Stimulated activated CD4-positive, alpha-beta T cell treated with anti-CD3 and anti-CD28 coated beads, Interleukin-1b, Interleukin-23, amount 100 ng/mL, for 4 hours (primary cell): Measurements from ENCODE around the gene PCDHB16.
"Not testable (repeated sequence)": the region's sequence is repeated elsewhere in the genome, so short reads cannot be mapped to it uniquely, and the experiment has no call there.

Experiments used
- DNase-seq, 2 donors: peaks; one replicate each; pipeline ENCODE4 v3.0.0-alpha.2; 2020; ENCODE audit warnings: low read depth in 2 of 2

PCDHB16 gene

DNA sequence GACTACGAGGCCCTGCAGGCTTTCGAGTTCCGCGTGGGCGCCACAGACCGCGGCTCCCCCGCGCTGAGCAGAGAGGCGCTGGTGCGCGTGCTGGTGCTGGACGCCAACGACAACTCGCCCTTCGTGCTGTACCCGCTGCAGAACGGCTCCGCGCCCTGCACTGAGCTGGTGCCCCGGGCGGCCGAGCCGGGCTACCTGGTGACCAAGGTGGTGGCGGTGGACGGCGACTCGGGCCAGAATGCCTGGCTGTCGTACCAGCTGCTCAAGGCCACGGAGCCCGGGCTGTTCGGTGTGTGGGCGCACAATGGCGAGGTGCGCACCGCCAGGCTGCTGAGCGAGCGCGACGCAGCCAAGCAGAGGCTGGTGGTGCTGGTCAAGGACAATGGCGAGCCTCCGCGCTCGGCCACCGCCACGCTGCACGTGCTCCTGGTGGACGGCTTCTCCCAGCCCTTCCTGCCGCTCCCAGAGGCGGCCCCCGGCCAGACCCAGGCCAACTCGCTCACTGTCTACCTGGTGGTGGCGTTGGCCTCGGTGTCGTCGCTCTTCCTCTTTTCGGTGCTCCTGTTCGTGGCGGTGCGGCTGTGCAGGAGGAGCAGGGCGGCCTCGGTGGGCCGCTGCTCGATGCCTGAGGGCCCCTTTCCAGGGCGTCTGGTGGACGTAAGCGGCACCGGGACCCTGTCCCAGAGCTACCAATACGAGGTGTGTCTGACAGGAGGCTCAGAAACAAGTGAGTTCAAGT, 2.1 kb downstream of the PCDHB16 start:
- DNase-seq: not testable (repeated sequence)

DNA sequence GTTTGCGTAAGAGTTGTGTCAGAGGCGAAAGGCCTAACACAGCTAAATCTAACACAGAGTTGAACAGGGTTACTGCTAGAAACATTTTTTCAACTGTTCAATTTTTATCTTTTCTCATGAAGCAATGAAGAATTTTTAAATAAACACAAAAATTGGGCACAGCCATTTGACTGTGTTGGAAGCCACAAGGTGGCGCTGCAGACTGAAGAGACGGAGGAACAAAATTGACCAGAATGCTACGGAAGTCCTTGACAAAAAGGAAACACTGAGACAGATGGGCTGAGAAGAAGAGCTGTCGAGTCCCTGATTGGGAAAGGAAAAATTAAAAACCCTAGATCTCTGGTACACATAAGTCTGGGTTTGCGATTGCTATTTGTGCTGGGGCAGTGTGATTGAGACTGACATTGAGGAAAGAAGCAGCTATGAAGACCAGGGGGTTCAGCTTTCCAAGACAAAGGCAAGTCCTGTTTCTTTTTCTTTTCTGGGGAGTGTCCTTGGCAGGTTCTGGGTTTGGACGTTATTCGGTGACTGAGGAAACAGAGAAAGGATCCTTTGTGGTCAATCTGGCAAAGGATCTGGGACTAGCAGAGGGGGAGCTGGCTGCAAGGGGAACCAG, 4.8 kb downstream of the PCDHB16 start, which contains the start of gene PCDHB9:
Gene PCDHB9, plus strand, starts transcription at position 265 of the 616 bp plus-strand sequence. Its CDS starts 158 bp downstream, at position 423.
- peak in 1 of 2 donors; percentile 11 for DNase-seq

DNA sequence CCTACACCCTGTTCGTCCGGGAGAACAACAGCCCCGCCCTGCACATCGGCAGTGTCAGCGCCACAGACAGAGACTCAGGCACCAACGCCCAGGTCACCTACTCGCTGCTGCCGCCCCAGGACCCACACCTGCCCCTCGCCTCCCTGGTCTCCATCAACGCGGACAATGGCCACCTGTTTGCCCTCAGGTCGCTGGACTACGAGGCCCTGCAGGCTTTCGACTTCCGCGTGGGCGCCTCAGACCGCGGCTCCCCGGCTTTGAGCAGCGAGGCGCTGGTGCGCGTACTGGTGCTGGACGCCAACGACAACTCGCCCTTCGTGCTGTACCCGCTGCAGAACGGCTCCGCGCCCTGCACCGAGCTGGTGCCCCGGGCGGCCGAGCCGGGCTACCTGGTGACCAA, 6.5 kb downstream of the PCDHB16 start:
- DNase-seq: not testable (repeated sequence)

DNA sequence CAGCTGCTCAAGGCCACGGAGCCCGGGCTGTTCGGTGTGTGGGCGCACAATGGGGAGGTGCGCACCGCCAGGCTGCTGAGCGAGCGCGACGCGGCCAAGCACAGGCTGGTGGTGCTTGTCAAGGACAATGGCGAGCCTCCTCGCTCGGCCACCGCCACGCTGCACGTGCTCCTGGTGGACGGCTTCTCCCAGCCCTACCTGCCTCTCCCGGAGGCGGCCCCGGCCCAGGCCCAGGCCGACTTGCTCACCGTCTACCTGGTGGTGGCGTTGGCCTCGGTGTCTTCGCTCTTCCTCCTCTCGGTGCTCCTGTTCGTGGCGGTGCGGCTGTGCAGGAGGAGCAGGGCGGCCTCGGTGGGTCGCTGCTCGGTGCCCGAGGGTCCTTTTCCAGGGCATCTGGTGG, 6.9 kb downstream of the PCDHB16 start:
- not testable (repeated sequence) for DNase-seq

DNA sequence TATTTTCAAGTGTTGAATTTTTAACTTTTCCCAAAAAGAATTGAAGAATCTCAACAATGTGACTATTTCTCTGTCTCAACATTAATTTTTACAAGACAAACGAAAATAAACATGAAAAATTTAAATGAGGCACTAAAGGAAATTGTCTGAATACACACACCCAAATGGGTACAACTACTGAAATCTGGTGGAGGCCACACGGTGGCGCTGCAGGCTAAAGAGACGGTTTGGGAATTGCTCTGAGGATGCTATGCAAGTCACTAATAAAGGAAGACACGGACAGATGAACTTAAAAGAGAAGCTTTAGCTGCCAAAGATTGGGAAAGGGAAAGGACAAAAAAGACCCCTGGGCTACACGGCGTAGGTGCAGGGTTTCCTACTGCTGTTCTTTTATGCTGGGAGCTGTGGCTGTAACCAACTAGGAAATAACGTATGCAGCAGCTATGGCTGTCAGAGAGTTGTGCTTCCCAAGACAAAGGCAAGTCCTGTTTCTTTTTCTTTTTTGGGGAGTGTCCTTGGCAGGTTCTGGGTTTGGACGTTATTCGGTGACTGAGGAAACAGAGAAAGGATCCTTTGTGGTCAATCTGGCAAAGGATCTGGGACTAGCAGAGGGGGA, 10.0 kb downstream of the PCDHB16 start, which contains the start of gene PCDHB10:
Gene PCDHB10, plus strand, starts transcription at position 244 of the 616 bp plus-strand sequence. Its CDS starts 200 bp downstream, at position 444.
- DNase-seq: peak in 1 of 2 donors; percentile 12

DNA sequence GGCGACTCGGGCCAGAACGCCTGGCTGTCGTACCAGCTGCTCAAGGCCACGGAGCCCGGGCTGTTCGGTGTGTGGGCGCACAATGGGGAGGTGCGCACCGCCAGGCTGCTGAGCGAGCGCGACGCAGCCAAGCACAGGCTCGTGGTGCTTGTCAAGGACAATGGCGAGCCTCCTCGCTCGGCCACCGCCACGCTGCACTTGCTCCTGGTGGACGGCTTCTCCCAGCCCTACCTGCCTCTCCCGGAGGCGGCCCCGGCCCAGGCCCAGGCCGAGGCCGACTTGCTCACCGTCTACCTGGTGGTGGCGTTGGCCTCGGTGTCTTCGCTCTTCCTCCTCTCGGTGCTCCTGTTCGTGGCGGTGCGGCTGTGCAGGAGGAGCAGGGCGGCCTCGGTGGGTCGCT, 12.1 kb downstream of the PCDHB16 start:
- DNase-seq: not testable (repeated sequence)

DNA sequence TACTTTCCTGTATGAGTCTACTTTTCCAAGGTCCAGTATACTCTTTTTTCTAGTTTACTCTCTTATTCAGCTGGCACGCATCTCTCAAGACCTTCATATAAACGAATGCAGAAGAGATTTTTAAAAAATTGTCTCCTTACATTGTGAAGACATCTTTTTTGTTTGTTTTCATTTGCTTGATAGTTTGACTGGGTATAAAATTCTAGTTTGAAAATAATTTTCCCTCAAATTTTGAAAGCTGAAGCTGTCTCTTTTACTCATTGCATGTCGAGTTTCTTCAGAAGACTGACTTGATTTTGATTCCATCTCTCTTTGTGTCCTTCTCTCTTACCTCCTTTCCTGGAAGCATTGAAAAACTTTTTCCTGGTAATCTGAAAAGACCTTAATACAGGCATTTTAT, 14.2 kb downstream of the PCDHB16 start:
- no peak for DNase-seq

DNA sequence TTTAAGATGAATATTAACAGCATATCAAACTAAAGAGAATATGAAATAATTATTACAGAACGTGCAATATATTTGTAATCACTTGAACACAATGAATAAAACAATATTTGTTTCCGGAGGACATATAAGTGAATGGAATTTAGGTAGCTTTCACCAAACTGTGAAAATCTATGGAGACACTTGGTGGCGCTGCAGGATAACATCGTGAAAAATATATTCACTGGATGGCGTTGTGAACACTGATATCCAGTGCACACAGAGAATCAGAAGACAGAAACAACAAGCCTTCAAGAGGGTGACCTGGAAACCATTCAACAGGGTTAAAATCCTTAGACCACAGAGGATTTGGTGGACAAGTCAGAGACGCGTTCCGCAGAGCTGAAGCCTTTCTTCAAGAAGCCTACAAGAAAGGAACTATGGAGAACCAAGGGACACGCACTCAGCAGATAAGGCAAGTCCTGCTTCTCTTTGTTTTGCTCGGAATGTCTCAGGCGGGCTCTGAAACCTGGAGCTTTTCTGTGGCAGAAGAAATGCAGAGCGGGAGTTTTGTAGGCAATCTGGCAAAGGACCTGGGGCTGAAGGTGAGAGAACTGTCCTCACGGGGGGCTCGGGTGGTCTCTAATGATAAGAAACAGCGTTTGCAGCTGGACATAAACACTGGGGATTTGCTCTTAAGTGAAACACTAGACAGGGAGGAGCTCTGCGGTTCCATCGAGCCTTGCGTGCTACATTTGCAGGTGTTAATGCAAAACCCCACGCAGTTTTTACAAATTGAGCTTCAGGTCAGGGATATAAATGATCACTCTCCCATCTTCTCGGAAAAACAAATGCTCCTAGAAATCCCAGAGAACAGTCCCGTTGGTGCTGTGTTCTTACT, 17.4 kb downstream of the PCDHB16 start, which contains the start of gene PCDHB11:
Gene PCDHB11, plus strand, starts transcription at position 269 of the 877 bp plus-strand sequence. Its CDS starts 148 bp downstream, at position 417.
- DNase-seq: no peak

DNA sequence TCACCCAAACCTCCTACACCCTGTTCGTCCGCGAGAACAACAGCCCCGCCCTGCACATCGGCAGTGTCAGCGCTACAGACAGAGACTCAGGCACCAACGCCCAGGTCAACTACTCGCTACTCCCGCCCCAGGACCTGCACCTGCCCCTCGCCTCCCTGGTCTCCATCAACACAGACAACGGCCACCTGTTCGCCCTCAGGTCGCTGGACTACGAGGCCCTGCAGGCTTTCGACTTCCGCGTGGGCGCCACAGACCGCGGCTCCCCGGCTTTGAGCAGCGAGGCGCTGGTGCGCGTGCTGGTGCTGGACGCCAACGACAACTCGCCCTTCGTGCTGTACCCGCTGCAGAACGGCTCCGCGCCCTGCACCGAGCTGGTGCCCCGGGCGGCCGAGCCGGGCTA, 18.9 kb downstream of the PCDHB16 start:
- not testable (repeated sequence) for DNase-seq

DNA sequence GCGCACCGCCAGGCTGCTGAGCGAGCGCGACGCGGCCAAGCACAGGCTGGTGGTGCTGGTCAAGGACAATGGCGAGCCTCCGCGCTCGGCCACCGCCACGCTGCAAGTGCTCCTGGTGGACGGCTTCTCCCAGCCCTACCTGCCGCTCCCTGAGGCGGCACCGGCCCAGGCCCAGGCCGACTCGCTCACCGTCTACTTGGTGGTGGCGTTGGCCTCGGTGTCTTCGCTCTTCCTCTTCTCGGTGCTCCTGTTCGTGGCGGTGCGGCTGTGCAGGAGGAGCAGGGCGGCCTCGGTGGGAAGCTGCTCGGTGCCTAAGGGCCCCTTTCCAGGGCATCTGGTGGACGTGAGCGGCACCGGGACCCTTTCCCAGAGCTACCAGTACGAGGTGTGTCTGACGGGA, 19.5 kb downstream of the PCDHB16 start:
- not testable (repeated sequence) for DNase-seq

DNA sequence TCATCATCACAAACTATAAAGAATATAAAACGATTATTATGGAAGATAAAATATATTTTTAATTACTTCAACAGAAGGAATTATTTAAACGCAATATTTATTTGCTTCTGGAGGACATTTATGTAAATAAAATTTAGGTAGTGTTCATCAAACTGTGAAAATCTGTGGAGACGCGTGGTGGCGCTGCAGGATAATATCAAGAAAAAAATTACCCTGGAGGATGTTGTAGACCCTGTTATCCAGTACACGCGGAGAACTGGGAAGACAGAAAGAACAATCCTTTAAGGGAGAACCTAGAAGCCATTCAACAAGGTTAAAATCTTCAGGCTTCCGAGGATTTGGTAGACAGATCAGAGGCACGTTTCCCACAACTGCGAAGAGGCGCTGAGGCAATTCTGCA, 26.3 kb downstream of the PCDHB16 start, which contains the start of gene PCDHB12:
Gene PCDHB12, plus strand, starts transcription at position 242 of the 400 bp plus-strand sequence. CDS start 189 bp downstream, outside the sequence.
- no peak for DNase-seq

DNA sequence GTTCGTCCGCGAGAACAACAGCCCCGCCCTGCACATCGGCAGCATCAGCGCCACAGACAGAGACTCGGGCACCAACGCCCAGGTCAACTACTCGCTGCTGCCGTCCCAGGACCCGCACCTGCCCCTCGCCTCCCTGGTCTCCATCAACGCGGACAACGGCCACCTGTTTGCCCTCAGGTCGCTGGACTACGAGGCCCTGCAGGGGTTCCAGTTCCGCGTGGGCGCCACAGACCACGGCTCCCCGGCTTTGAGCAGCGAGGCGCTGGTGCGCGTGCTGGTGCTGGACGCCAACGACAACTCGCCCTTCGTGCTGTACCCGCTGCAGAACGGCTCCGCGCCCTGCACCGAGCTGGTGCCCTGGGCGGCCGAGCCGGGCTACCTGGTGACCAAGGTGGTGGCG, 28.1 kb downstream of the PCDHB16 start:
- not testable (repeated sequence) for DNase-seq

DNA sequence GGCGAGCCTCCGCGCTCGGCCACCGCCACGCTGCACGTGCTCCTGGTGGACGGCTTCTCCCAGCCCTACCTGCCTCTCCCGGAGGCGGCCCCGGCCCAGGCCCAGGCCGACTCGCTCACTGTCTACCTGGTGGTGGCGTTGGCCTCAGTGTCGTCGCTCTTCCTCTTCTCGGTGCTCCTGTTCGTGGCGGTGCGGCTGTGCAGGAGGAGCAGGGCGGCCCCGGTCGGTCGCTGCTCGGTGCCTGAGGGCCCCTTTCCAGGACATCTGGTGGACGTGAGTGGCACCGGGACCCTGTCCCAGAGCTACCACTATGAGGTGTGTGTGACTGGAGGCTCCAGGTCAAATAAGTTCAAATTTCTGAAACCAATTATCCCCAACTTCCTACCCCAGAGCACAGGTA, 28.7 kb downstream of the PCDHB16 start:
- DNase-seq: not testable (repeated sequence)

DNA sequence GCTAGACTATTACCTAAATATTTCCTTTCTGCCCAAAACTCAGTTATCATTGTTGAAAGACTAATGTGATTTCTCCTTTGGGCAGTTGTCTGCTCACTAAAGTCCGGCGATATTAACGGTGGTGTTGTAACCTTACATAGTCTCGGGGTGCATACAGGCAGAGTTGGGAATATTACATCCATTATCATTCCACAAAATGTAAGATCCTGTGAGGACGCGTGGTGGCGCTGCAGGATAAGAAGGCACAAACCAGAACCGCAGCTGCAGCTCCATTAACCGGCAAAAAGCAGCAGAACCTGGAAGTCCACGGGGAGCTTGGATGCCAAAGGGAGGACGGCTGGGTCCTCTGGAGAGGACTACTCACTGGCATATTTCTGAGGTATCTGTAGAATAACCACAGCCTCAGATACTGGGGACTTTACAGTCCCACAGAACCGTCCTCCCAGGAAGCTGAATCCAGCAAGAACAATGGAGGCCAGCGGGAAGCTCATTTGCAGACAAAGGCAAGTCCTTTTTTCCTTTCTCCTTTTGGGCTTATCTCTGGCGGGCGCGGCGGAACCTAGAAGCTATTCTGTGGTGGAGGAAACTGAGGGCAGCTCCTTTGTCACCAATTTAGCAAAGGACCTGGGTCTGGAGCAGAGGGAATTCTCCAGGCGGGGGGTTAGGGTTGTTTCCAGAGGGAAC, 31.6 kb downstream of the PCDHB16 start, which contains the start of gene PCDHB13:
Gene PCDHB13, plus strand, starts transcription at position 264 of the 684 bp plus-strand sequence. Its CDS starts 205 bp downstream, at position 469.
- DNase-seq: peak in 1 of 2 donors; percentile 5

DNA sequence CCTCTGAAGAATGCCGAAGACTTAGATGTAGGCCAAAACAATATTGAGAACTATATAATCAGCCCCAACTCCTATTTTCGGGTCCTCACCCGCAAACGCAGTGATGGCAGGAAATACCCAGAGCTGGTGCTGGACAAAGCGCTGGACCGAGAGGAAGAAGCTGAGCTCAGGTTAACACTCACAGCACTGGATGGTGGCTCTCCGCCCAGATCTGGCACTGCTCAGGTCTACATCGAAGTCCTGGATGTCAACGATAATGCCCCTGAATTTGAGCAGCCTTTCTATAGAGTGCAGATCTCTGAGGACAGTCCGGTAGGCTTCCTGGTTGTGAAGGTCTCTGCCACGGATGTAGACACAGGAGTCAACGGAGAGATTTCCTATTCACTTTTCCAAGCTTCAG, 32.4 kb downstream of the PCDHB16 start:
- DNase-seq: not testable (repeated sequence)

DNA sequence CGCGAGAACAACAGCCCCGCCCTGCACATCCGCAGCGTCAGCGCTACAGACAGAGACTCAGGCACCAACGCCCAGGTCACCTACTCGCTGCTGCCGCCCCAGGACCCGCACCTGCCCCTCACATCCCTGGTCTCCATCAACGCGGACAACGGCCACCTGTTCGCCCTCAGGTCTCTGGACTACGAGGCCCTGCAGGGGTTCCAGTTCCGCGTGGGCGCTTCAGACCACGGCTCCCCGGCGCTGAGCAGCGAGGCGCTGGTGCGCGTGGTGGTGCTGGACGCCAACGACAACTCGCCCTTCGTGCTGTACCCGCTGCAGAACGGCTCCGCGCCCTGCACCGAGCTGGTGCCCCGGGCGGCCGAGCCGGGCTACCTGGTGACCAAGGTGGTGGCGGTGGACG, 33.3 kb downstream of the PCDHB16 start:
- not testable (repeated sequence) for DNase-seq

DNA sequence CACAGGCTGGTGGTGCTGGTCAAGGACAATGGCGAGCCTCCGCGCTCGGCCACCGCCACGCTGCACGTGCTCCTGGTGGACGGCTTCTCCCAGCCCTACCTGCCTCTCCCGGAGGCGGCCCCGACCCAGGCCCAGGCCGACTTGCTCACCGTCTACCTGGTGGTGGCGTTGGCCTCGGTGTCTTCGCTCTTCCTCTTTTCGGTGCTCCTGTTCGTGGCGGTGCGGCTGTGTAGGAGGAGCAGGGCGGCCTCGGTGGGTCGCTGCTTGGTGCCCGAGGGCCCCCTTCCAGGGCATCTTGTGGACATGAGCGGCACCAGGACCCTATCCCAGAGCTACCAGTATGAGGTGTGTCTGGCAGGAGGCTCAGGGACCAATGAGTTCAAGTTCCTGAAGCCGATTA, 33.8 kb downstream of the PCDHB16 start:
- not testable (repeated sequence) for DNase-seq

DNA sequence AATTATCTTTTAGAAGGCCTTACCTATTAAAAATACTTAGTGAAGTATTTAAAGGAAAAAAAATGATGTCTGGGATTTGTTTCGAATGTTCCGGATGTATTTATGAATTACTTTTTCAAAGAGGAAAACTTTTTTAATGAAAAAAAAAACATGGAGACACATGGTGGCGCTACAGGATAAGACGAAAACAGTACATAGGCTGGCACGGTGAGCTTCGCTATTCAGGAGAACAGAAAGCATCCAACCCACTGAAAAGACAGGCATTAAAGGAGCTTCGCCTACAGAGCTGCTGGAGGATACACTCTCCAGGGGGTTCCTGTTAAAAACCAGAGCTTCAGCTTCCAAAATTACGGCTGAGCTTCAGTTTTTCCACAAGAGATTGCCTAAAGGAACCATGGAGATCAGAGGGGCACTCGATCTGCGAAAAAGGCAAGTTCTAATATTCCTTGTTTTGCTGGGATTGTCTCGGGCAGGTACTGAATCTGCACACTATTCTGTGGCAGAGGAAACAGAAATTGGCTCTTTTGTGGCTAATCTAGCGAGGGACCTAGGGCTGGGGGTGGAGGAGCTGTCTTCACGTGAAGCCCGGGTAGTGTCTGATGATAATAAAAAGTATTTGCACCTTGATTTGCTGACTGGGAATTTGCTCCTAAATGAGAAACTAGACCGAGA, 41.1 kb downstream of the PCDHB16 start, which contains the start of gene PCDHB14:
Gene PCDHB14, plus strand, starts transcription at position 232 of the 672 bp plus-strand sequence. Its CDS starts 163 bp downstream, at position 395.
- no peak for DNase-seq

DNA sequence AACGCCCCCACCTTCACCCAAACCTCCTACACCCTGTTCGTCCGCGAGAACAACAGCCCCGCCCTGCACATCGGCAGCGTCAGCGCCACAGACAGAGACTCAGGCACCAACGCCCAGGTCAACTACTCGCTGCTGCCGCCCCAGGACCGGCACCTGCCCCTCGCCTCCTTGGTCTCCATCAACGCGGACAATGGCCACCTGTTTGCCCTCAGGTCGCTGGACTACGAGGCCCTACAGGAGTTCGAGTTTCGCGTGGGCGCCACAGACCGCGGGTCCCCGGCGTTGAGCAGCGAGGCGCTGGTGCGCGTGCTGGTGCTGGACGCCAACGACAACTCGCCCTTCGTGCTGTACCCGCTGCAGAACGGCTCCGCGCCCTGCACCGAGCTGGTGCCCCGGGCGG, 42.7 kb downstream of the PCDHB16 start:
- not testable (repeated sequence) for DNase-seq

DNA sequence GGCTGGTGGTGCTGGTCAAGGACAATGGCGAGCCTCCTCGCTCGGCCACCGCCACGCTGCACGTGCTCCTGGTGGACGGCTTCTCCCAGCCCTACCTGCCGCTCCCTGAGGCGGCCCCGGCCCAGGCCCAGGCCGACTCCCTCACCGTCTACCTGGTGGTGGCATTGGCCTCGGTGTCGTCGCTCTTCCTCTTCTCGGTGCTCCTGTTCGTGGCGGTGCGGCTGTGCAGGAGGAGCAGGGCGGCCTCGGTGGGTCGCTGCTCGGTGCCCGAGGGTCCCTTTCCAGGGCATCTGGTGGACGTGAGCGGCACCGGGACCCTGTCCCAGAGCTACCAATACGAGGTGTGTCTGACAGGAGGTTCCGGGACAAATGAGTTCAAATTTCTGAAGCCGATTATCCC, 43.2 kb downstream of the PCDHB16 start:
- not testable (repeated sequence) for DNase-seq
